Measurements from ENCODE around the gene POU2F3. TPM values are rescaled to one million over a fixed set of nuclear protein-coding genes. Genes with fewer than 3 reads are reported as not detected.
A peak's percentile ranks its signal among the peaks of the same experiment; 100 is the strongest.

POU2F3 gene
- total and polyA plus RNA-seq, 2 experiments from 2014 or later: 0.15 to 0.40 TPM

DNA sequence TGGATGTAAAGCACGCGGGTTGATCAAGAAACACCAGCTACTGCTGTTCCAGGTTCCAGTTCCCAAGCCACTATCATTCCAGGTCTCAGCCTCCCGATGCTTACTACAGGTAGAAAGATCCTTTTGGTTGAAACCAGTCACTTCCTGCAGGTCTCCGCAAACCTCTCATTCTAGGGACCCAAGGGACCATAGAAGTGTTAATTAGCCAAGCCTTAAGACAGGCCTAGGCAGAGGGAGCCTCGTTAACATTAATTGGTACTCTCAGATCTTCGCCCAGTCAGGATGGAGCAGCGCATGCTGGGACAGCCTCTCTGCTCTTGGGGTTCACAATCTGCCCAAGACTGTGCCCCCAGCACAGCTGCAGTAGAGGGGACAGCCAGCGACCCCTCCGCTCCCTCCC, 40.3 kb upstream of the POU2F3 start:
- no peak overlapping the region for H3K4me3 ChIP-seq
- H3K36me3 ChIP-seq: no peaks in the 10 kb centered on the region
- DNase-seq (ENCODE audit: low read depth in 1 of 2, low spot score in 1 of 2): no peak
- no peak overlapping the region for H3K27ac ChIP-seq
- H3K9me3 ChIP-seq (ENCODE audit: low read depth): no peaks in the 10 kb centered on the region
- TF ChIP-seq, protein P1, sequence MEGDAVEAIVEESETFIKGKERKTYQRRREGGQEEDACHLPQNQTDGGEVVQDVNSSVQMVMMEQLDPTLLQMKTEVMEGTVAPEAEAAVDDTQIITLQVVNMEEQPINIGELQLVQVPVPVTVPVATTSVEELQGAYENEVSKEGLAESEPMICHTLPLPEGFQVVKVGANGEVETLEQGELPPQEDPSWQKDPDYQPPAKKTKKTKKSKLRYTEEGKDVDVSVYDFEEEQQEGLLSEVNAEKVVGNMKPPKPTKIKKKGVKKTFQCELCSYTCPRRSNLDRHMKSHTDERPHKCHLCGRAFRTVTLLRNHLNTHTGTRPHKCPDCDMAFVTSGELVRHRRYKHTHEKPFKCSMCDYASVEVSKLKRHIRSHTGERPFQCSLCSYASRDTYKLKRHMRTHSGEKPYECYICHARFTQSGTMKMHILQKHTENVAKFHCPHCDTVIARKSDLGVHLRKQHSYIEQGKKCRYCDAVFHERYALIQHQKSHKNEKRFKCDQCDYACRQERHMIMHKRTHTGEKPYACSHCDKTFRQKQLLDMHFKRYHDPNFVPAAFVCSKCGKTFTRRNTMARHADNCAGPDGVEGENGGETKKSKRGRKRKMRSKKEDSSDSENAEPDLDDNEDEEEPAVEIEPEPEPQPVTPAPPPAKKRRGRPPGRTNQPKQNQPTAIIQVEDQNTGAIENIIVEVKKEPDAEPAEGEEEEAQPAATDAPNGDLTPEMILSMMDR (IDR thresholded peaks at IDR 0.05; ENCODE audit: low read depth, low read length): no peak
- no peaks in the 10 kb centered on the region for H3K4me1 ChIP-seq (ENCODE audit: low read depth)
- H3K27me3 ChIP-seq: peaks cover 35% of the 10 kb centered on the region

GRCh38 chr11:120200677-120201076, 39.3 kb upstream of the POU2F3 start:
- Histone ChIP-seq H3K27me3 (peaks cover 41% of the 10 kb centered on the region), H3K36me3 (no peaks in the 10 kb centered on the region), H3K4me1 (ENCODE audit: low read depth) (no peaks in the 10 kb centered on the region)

GRCh38 chr11:120201653-120202052, 38.3 kb upstream of the POU2F3 start:
- H3K9me3 ChIP-seq (ENCODE audit: low read depth): no peaks in the 10 kb centered on the region
- no peaks in the 10 kb centered on the region for H3K36me3 ChIP-seq
- no peak for DNase-seq (ENCODE audit: low read depth in 1 of 2, low spot score in 1 of 2)
- TF ChIP-seq, protein P1 (IDR thresholded peaks at IDR 0.05; ENCODE audit: low read depth, low read length): no peak
- peaks cover 48% of the 10 kb centered on the region for H3K27me3 ChIP-seq
- H3K4me3 ChIP-seq: no peak overlapping the region
- H3K4me1 ChIP-seq (ENCODE audit: low read depth): no peaks in the 10 kb centered on the region
- H3K27ac ChIP-seq: no peak overlapping the region

More at GRCh38 chr11:120200677-120201076, 39.3 kb upstream of the POU2F3 start:
- TF ChIP-seq, protein P1 (IDR thresholded peaks at IDR 0.05; ENCODE audit: low read depth, low read length): no peak
- no peak overlapping the region for H3K4me3 ChIP-seq
- no peaks in the 10 kb centered on the region for H3K9me3 ChIP-seq (ENCODE audit: low read depth)
- no peak for DNase-seq (ENCODE audit: low read depth in 1 of 2, low spot score in 1 of 2)
- no peak overlapping the region for H3K27ac ChIP-seq

- peaks cover 56% of the 10 kb centered on the region for H3K27me3 ChIP-seq
- TF ChIP-seq, protein P1 (IDR thresholded peaks at IDR 0.05; ENCODE audit: low read depth, low read length): no peak
- no peaks in the 10 kb centered on the region for H3K9me3 ChIP-seq (ENCODE audit: low read depth)
- no peaks in the 10 kb centered on the region for H3K4me1 ChIP-seq (ENCODE audit: low read depth)
- H3K36me3 ChIP-seq: no peaks in the 10 kb centered on the region
- no peak overlapping the region for H3K27ac ChIP-seq
- DNase-seq (ENCODE audit: low read depth in 1 of 2, low spot score in 1 of 2): no peak
- H3K4me3 ChIP-seq: no peak overlapping the region
Observed at GRCh38 chr11:120203626-120204025, 36.3 kb upstream of the POU2F3 start.

DNA sequence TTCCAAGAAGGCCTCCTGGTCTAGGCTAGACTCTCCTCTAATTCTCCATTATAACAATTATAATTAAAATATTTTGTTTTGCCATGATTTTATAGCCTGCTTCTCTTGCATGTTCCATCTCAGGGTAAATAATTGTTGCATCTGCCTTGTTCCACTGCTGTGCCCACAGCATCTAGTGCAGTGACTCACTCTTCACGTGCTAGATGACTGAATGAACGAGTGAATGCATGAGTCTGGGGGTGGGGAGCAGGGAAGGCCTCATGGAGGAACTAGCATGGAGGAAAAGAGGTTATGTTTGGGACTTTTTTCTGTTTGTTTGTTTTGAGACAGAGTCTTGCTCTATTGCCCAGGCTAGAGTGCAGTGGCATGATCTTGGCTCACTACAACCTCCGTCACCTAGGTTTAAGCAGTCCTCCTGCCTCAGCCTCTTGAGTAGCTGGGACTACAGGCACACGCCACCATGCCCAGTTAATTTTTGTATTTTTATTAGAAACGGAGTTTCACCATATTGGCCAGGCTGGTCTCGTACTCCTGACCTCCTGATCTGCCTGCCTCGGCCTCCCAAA, 34.3 kb upstream of the POU2F3 start:
- H3K27ac ChIP-seq: no peak overlapping the region
- peak in 1 of 2 donors; percentile 61 for DNase-seq (ENCODE audit: low read depth in 1 of 2, low spot score in 1 of 2)

More for the DNA sequence above, 34.3 kb upstream of the POU2F3 start:
- Histone ChIP-seq H3K9me3 (ENCODE audit: low read depth) (no peaks in the 10 kb centered on the region), H3K4me3 (no peak overlapping the region), H3K36me3 (no peaks in the 10 kb centered on the region), H3K4me1 (ENCODE audit: low read depth) (no peaks in the 10 kb centered on the region), H3K27me3 (peaks cover 58% of the 10 kb centered on the region)
- TF ChIP-seq, protein P1 (IDR thresholded peaks at IDR 0.05; ENCODE audit: low read depth, low read length): no peak
